Stimulated activated naive CD4-positive, alpha-beta T cell (primary cell): ENCODE data around the gene MAPKAP1.

Source experiments
- DNase-seq, 6 experiments: peaks; one replicate each; lab custom pipeline; 2025; lab: John Stamatoyannopoulos, UW

MAPKAP1 gene

GRCh38 chr9:125513668-125514413, 193.2 kb downstream of the MAPKAP1 start:
- DNase-seq = no peak

- DNase-seq = no peak
Observed at GRCh38 chr9:125513303-125513667, 193.7 kb downstream of the MAPKAP1 start.

- no peak for DNase-seq
Observed at GRCh38 chr9:125511789-125512660, 195.0 kb downstream of the MAPKAP1 start.

- no peak for DNase-seq
Observed at GRCh38 chr9:125510980-125511379, 196.0 kb downstream of the MAPKAP1 start.

GRCh38 chr9:125509476-125509875, 197.5 kb downstream of the MAPKAP1 start:
- DNase-seq = no peak

GRCh38 chr9:125508249-125508648, 198.8 kb downstream of the MAPKAP1 start:
- no peak for DNase-seq

- no peak for DNase-seq
Observed at GRCh38 chr9:125507226-125507625, 199.8 kb downstream of the MAPKAP1 start.

GRCh38 chr9:125505988-125506438, 201.0 kb downstream of the MAPKAP1 start:
- no peak for DNase-seq

GRCh38 chr9:125504616-125505015, 202.4 kb downstream of the MAPKAP1 start:
- DNase-seq = no peak

GRCh38 chr9:125497906-125498305, 209.1 kb downstream of the MAPKAP1 start:
- no peak for DNase-seq

- no peak for DNase-seq
Observed at GRCh38 chr9:125497478-125497877, 209.5 kb downstream of the MAPKAP1 start.

- DNase-seq = no peak
Observed at GRCh38 chr9:125496313-125496834, 210.6 kb downstream of the MAPKAP1 start.

- no peak for DNase-seq
Observed at GRCh38 chr9:125495172-125496119, 211.6 kb downstream of the MAPKAP1 start.

- DNase-seq = no peak
Observed at GRCh38 chr9:125494653-125494915, 212.4 kb downstream of the MAPKAP1 start.

- no peak for DNase-seq
Observed at GRCh38 chr9:125493881-125494652, 212.9 kb downstream of the MAPKAP1 start.

- DNase-seq = no peak
Observed at GRCh38 chr9:125493384-125493783, 213.6 kb downstream of the MAPKAP1 start.

GRCh38 chr9:125492719-125493118, 214.3 kb downstream of the MAPKAP1 start:
- no peak for DNase-seq

- no peak for DNase-seq
Observed at GRCh38 chr9:125487842-125488241, 219.2 kb downstream of the MAPKAP1 start.

- DNase-seq = no peak
Observed at GRCh38 chr9:125486576-125486975, 220.4 kb downstream of the MAPKAP1 start.

GRCh38 chr9:125486152-125486508, 220.9 kb downstream of the MAPKAP1 start:
- DNase-seq = no peak

- DNase-seq = no peak
Observed at GRCh38 chr9:125485471-125486151, 221.4 kb downstream of the MAPKAP1 start.
